ENCODE measurements around the gene PRKG1.

- TF ChIP-seq CTCF (IDR thresholded peaks at IDR 0.05), result no peak
- no peak for TF ChIP-seq NR3C1 (CRISPR knock-in tag; conservative IDR thresholded peaks at IDR 0.05; ENCODE audit: low read depth)
- TF ChIP-seq ATF6 (CRISPR knock-in tag; IDR thresholded peaks at IDR 0.05), result no peak
- no peak for TF ChIP-seq CREB1 (CRISPR knock-in tag; IDR thresholded peaks at IDR 0.05)
- TF ChIP-seq SP1 (CRISPR knock-in tag; conservative IDR thresholded peaks at IDR 0.05), result no peak
These were observed 27.6 kb upstream of the PRKG1 start for GRCh38 chr10:51046654-51047053.

Measured in WTC11 (cell line).